HG02884 (cell line): ENCODE measurements around the gene ZFHX2.

Source experiments
- ATAC-seq: cut with Tn5 transposase; IDR thresholded peaks from one replicate; pipeline ENCODE4 v1.9.1; 2021; ENCODE audit warnings: mild to moderate bottlenecking, moderate library complexity; ENCODE audit not compliant: unreplicated experiment

ZFHX2 gene

GRCh38 chr14:23481362-23481970 lies 70.1 kb downstream of the ZFHX2 start:
- ATAC-seq, result no peak

GRCh38 chr14:23478109-23478759 lies 73.3 kb downstream of the ZFHX2 start:
- ATAC-seq, result no peak

DNA sequence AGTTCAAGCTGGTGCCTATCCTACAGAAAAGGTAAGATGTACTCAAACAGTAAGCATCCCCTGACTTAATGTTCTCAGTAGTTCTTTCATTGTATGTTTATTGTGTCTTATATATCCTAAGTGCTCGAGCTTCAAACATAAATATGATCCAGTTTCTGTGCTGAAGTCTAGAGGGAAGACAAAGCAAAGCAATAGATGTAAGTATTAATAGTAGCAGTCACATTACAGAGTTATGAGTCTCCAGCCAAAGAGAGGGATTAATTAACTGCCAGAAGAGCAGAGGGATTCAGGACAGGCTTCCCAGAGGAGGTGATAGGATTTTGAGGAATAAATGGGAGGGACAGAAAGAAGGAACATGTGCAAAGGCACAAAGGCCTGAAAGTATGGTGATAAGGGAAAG lies 80.6 kb downstream of the ZFHX2 start:
- no peak for ATAC-seq
